HG02852 (cell line): ENCODE measurements around the gene SORBS2.

Experiments
- ATAC-seq: cut with Tn5 transposase; IDR thresholded peaks from one replicate; pipeline ENCODE4 v1.9.1; 2021; ENCODE audit warnings: mild to moderate bottlenecking, moderate library complexity; ENCODE audit not compliant: unreplicated experiment

Gene SORBS2

DNA sequence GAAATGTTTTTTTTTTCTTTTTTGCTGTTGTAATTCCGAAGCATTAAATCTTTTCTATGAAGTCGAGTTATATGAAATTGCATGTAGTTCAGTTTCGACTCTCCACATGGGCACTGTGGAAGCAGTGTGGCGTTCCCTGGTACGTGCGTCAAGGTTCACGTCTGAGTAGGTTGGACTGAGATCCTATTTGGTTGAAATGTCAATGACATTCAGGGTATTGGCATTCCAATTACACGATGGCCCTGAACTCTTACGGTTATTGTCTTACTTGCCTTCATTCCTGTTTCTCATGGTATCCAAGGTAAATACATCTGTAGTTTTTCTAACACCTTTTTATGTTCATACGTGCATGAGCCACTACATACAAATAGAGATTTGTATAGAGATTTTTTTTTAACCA, 128.8 kb downstream of the SORBS2 start:
- no peak for ATAC-seq

DNA sequence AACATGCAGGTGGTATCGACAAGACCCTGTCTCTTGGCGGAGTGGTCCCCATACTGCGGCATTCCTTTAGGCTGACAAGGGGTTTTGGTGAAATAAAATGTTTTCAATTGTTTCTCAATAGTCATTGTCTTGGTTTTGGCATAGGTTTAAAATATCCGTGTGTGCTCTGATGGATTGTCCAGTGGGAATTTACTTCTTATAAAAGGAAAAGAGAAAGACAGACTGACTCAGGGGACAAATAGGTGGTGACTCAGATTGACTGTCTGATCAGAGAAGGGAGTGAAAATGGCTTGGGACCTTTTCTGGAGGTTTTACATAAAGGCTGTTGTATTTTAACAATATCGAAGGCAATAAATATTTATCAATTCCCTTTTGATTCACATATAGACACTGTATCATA, 129.8 kb downstream of the SORBS2 start:
- no peak for ATAC-seq

DNA sequence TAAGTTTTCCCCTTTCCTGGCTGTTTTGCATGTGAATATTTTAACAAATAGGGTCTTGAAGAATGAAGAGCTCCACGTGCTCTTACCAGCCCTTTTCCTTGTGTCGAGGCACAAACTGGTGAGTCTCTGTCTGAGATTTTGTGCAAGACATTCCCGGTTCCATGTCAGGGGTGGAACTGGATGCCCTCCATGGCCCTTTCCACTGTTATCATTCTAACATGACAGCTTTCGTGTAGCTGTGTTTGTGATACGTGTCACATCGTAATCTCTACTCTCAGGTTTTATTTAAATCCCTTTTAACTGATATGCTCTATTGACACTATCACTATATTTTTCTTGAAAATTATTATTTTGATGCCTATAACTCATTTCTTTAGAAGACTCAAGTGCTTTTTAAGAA, 130.4 kb downstream of the SORBS2 start:
- no peak for ATAC-seq

DNA sequence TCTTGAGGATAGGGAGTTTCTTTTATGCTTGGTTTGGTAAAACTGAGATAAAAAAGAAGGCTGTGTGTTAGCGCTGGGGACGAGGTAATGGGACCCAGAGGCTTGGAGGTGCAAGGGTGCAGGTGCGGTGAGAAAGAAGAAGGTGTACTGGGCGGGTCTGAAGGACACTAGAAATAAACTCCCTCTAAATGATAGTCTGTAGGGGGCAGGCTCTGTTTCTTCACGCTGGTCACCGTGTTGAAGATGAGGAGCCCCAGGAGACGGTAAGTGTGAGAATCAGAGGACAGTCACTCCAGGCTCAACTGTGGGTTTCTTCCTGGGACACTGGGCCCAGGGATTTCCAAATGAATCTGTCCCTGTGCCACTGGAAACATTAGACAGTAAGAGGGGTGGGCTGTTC, 131.4 kb downstream of the SORBS2 start:
- no peak for ATAC-seq

- ATAC-seq, result no peak
Measured at GRCh38 chr4:185679523-185679922, 132.5 kb downstream of the SORBS2 start.

GRCh38 chr4:185677637-185678314, 134.2 kb downstream of the SORBS2 start:
- ATAC-seq, result no peak

GRCh38 chr4:185672618-185673017, 139.4 kb downstream of the SORBS2 start:
- no peak for ATAC-seq

DNA sequence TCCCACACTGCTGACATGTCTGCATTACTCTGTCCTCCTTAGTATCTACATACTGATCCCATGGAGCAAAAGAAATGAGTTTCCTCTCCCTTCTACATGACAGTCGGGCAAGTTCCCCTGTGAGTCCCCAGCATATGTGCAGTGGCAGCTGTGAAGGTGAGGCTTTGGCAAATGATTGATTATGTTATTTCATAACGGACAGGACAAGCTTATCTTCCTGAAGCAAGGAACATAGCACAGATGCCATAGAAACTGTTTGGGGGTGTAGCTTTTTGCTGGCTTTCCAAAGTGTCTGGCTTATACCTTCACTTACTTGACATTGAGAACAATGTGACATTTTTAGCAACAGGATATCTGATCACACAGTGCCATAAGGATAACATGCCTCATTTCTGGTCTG, 139.8 kb downstream of the SORBS2 start:
- no peak for ATAC-seq

- no peak for ATAC-seq
Measured at GRCh38 chr4:185671496-185671895, 140.5 kb downstream of the SORBS2 start.

DNA sequence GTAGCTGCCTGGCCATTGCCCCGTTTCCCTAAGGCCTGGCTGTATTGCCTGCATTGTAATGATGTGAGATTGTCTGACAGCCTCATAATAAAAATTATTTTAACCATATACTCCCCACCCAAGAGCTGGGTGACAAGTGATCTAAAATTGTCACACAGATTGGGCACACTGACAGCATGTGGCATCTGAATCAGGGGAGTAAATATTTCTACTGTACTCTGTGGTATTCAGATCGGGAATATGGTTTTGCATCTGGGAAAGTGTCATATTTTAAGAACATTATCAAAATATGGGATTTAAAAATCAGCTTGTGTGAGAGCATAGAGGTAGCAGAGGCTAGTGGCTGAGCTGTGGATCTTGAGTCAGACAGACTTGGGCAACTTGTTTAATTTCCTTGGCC, 140.9 kb downstream of the SORBS2 start:
- ATAC-seq, result no peak

- no peak for ATAC-seq
Measured at GRCh38 chr4:185669288-185669687, 142.7 kb downstream of the SORBS2 start.

- ATAC-seq, result no peak
Measured at GRCh38 chr4:185666156-185666555, 145.8 kb downstream of the SORBS2 start.

- ATAC-seq, result no peak
Measured at GRCh38 chr4:185665655-185666054, 146.3 kb downstream of the SORBS2 start.

DNA sequence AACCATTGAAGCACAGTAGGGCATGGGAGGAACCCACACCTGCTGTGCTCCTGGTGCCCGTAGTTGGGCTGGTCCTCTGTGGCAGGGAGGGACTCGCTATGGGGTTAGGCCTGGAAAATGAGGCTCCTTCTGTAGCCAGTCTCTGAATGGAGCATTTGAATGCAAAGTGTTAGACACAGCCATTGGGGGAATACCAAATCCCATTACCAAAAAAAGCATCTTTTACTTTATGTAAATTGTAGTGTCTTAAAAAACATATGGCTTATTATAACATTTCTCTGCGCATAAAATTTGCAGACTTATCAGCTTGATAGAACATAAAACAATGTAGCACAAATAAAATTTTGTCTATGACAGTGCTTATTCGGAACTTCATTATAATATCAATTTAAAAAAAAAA, 147.5 kb downstream of the SORBS2 start:
- ATAC-seq, result no peak

DNA sequence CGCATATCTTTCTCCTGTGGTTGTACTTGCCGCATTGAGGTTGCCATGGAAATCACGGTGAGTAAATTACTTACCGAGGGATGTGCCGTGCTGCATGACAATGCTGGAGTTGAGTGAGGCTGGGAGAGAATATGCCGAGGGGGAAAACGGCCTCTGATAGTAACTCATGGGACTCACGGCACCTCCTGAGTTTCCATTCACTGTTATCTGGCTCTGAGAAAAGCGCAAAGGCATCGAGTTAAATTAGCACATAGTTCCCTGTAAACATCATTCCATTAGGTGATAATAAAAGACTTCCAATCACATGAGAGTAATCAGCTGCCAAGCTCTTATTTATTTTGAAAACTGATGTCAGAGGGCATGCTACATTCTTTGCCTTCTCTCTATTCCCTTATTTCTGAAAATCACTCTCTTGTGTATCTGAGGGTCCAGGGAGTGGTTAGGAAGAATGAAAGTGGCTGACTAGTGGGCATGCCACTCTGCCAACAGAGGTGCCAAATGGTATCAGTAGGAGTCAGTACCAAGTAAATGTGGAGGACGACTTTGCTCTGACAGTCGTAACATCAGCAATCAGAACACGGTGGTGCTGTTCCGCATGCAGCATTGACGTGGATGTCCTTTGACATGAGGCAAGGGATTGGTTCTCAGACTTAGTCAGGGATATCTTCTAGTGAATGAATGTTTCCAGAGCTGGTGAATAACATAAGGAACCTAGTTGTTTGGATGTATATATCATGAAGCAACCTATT, 149.8 kb downstream of the SORBS2 start:
- ATAC-seq, result no peak

DNA sequence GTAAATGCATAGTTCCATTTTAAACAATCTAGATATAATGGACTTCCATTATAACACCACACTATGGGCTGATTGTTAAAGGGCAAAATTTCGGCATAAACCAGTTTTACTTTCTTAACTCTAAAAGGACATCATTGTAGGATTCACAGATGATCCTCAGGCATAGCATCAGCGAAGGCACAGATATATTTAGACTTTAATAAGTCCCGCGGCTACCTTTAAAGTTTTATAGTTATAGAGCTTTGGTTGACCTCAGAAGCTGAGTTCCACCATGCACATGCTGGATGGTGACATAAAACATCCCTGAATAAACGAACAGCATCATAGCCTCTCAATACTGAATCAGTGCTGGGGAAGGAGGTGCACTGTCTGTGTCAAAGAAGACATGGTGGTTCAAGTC, 151.7 kb downstream of the SORBS2 start:
- ATAC-seq, result no peak

DNA sequence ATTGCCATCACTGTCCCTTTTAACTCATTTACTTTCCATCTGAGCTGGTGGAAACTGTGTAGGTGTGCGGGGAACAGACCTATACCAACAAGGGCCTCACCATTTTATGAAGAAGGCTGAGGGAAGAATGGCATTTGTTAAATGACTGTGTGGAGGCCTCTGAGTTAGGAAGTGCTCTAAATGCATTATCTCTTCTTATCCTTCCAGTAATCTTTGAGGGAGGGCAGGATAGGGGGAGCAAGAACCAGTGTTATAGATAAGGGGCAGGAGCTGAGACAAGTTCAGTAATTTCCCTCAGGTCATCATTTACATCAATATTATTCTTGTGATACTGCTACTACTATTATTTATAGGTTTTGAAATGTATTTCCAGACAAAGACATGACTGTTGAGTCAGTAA, 154.3 kb downstream of the SORBS2 start:
- no peak for ATAC-seq

GRCh38 chr4:185657183-185657582, 154.8 kb downstream of the SORBS2 start:
- ATAC-seq, result no peak

GRCh38 chr4:185656467-185656931, 155.5 kb downstream of the SORBS2 start:
- ATAC-seq, result no peak

- ATAC-seq, result no peak
Measured at GRCh38 chr4:185654965-185655554, 156.9 kb downstream of the SORBS2 start.

GRCh38 chr4:185654311-185654710, 157.7 kb downstream of the SORBS2 start:
- no peak for ATAC-seq

DNA sequence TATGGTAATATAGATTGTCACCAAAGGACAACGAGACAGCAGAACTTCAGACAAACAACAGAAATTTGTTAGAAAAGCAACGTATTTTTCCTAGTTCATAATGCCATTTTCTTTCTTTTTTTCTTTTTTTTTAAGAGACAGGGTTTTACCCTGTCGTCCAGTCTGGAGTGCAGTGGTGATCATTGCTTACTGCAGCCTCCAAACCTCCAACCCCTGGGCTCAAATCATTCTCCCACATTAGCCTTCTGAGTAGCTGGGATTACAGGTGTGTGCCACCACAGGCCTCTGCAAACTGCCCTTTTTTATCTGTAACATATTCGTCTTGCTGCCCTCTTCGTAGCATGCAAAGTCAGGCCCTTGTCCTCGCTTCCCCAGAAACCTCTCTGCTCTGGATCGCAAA, 160.1 kb downstream of the SORBS2 start:
- no peak for ATAC-seq
